GM12875 (cell line): Measurements from ENCODE around the gene CHAF1A.

Experiments used
- H3K4me3 ChIP-seq: one replicate; pipeline ENCODE4 v1.5.1; 2011; ENCODE audit warnings: low read depth, low read length, control low read depth
- TF ChIP-seq, protein P1 (sequence below): IDR thresholded peaks from 2 replicates; pipeline ENCODE4 v1.5.1; 2011; ENCODE audit warnings: low read depth, mild to moderate bottlenecking, control low read depth, inconsistent platforms, low read length, moderate library complexity, borderline replicate concordance; ENCODE audit not compliant: insufficient read depth

The CHAF1A gene

DNA sequence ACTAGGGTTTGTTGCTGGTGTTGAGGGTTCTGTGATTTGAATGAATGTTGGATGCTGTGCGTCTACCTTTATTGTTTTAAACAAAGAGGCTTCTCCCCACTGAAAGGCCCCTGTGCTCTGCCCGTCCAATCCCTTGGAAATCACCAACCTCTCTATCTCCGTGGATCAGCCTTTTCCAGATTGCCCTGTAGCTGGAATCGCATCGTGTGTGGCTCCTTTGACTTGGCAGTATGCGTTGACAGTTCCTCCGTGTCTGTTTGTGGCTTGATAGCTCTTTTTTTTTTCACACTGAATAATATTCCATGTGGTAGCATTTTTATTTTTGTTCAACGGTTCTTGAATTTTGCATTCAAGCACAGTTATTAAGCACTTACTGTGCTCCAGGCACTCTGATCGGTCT is 32.0 kb downstream of the CHAF1A start:
- no peak overlapping the region for H3K4me3 ChIP-seq
- TF ChIP-seq, protein P1, sequence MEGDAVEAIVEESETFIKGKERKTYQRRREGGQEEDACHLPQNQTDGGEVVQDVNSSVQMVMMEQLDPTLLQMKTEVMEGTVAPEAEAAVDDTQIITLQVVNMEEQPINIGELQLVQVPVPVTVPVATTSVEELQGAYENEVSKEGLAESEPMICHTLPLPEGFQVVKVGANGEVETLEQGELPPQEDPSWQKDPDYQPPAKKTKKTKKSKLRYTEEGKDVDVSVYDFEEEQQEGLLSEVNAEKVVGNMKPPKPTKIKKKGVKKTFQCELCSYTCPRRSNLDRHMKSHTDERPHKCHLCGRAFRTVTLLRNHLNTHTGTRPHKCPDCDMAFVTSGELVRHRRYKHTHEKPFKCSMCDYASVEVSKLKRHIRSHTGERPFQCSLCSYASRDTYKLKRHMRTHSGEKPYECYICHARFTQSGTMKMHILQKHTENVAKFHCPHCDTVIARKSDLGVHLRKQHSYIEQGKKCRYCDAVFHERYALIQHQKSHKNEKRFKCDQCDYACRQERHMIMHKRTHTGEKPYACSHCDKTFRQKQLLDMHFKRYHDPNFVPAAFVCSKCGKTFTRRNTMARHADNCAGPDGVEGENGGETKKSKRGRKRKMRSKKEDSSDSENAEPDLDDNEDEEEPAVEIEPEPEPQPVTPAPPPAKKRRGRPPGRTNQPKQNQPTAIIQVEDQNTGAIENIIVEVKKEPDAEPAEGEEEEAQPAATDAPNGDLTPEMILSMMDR: no peak

- TF ChIP-seq, protein P1: no peak
- no peak overlapping the region for H3K4me3 ChIP-seq
Measured at GRCh38 chr19:4436231-4436630, 33.8 kb downstream of the CHAF1A start.

DNA sequence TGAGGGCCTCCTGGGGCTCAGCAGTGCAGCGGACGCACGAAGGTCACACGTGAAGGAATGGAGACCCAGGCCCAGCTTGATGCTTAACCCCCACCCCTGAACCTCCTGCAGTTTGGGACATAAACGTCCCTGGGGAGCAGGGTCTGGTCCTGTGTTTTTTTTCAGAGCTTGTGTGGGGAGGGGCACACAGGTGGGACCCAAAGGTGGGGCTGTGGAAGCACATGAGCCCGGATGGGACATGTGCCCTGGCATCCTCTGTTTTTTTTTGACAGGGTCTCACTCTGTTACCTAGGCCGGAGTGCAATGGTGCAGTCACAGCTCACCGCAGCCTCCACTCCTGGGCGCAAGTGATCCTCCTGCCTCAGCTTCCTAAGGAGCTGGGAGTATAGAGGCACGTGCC is 34.7 kb downstream of the CHAF1A start:
- TF ChIP-seq, protein P1: no peak
- H3K4me3 ChIP-seq: no peak overlapping the region

GRCh38 chr19:4439243-4439642 is 36.8 kb downstream of the CHAF1A start:
- TF ChIP-seq, protein P1: no peak
- no peak overlapping the region for H3K4me3 ChIP-seq

DNA sequence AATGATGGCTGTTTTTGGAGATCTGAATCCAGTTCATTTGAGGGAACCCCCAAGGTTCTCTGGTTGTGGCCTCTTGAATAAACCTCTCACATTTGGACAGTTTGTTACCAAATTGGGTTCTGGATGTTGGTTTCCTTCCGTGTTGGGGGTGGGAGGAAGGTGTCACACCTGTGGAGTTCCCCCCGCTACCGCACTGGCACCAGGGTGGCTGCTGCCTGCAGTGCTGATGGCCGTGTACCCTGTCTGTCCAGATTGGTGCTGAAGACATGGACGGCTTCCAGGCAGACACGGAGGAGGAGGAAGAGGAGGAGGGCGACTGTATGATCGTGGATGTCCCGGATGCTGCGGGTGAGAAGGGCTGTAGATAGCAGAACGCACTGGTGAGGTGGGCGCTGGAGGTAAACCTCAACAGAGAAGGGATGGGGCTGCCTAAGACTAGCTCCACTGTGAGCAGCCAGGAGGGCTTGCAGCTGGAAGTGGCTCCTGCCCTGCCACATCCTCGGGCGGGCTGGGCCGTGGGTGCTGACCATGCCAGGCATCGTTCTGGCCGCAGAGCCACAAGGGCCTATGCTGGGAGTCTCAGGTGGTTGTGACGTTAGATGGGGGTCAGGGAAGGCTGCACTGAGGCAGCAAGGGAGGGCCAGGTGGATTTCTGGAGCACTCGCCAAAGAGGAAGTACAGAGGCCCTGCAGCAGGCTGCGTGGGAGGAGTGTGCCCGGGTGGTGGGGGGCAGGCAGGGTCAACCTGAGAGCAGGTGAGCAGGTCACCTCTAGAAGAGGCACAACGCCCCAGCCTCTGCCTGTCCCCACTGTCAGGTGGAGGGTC is 39.8 kb downstream of the CHAF1A start:
- TF ChIP-seq, protein P1: no peak
- H3K4me3 ChIP-seq: no peak overlapping the region

GRCh38 chr19:4442819-4443146 is 40.3 kb downstream of the CHAF1A start:
- no peak overlapping the region for H3K4me3 ChIP-seq
- TF ChIP-seq, protein P1: no peak

GRCh38 chr19:4443188-4443587 is 40.7 kb downstream of the CHAF1A start:
- H3K4me3 ChIP-seq: no peak overlapping the region
- TF ChIP-seq, protein P1: no peak
